CD4-positive, alpha-beta T cell treated with Interleukin-17A for 1 hour (primary cell): ENCODE data around the gene RPSA.
"Not testable (repeated sequence)": the region's sequence is repeated elsewhere in the genome, so short reads cannot be mapped to it uniquely, and the experiment has no call there.

Source experiments
- DNase-seq: peaks from one replicate; pipeline ENCODE4 v3.0.0-alpha.2; 2020

Gene RPSA

DNA sequence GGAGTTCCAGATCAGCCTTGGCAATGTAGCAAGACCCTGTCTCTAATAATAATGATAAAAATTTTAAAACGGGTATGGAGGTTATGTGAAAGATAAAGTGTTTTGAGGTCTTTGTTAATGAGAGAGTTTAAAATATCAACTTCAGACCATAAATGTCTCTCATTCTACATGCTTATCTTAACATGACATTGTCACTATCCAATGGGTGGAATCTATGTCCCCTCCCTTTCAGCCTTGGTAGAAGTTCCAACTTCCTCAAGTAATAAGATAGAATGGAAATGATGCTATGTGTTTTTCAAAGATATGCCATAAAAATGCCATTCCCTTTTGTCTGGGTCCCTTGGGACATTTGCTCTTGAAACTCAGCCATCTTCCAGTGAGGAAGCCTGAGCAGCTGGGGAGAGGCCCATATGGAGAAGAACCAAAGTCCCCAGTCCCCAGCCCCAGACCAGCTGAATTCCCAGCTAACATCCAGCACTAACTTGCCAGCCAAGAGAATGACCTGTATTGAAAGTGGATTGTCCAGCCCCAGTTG, 17.0 kb downstream of the RPSA start:
- DNase-seq: no peak

DNA sequence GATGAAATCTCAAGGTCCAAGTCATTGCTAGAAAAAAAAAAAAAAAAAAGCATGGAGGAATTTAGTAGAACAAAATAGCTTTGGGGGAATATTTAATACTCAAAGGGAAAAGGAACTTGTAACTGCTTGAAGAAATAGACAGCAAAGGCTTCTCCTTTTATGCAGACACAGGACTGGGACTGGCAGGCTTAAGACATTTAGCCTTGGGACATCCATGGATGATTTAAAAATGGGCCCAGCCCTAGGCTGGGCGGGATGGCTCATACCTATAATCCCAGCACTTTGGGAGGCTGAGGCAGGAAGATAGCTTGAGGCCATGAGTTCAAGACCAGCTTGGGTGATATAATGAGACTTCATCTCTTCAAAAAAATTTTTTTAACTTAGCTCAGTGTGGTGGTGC, 19.8 kb downstream of the RPSA start:
- DNase-seq: no peak

GRCh38 chr3:39427506-39427905, 21.0 kb downstream of the RPSA start:
- no peak for DNase-seq

GRCh38 chr3:39428745-39429201, 22.3 kb downstream of the RPSA start:
- DNase-seq: no peak

GRCh38 chr3:39429466-39429865, 22.9 kb downstream of the RPSA start:
- DNase-seq: no peak

GRCh38 chr3:39432342-39432741, 25.8 kb downstream of the RPSA start:
- no peak for DNase-seq

GRCh38 chr3:39433642-39434041, 27.1 kb downstream of the RPSA start:
- DNase-seq: no peak

DNA sequence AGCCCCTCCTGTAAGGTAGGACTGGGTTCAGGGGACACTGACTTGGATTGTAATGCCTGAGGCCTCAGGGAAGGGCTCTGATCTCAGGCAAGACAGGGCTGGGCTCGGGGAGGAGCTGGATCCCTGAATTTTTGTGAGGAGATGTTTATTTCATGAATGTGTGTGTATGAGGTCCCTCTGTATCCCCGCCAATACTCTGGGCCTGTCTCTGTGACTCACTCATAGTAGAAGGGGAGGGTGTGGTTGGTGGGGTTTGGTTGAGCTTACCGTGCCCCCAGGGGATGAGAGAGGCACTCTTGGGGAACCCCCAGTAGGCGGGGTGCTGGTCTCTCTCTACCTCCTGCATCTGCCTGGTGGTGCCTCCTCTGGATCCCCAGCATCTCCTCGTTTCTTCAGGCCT, 28.1 kb downstream of the RPSA start:
- no peak for DNase-seq

- no peak for DNase-seq
Observed at GRCh38 chr3:39435006-39435748, 28.7 kb downstream of the RPSA start.

- no peak for DNase-seq
Observed at GRCh38 chr3:39438880-39439279, 32.4 kb downstream of the RPSA start.

GRCh38 chr3:39440316-39440715, 33.8 kb downstream of the RPSA start:
- DNase-seq: no peak

- DNase-seq: no peak
Observed at GRCh38 chr3:39443530-39443929, 37.0 kb downstream of the RPSA start.

DNA sequence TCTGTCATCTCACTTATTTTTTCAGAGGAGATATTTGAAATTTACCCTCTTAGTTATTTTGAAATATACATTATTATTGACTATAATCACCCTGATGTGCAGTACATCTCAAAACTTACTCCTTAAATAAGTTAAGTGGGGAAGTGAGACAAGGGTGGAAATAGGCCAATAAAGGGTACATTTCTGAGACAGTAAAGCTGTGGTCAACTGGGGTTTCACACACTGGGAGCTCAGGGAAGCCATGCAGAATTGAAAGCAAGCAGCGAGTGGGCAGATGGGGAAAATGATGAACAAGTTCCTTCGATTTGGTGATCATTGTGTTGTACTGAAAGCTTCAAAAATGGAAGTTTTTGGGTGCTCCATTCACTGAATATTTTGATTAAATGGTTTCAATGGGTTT, 39.4 kb downstream of the RPSA start:
- DNase-seq: no peak

DNA sequence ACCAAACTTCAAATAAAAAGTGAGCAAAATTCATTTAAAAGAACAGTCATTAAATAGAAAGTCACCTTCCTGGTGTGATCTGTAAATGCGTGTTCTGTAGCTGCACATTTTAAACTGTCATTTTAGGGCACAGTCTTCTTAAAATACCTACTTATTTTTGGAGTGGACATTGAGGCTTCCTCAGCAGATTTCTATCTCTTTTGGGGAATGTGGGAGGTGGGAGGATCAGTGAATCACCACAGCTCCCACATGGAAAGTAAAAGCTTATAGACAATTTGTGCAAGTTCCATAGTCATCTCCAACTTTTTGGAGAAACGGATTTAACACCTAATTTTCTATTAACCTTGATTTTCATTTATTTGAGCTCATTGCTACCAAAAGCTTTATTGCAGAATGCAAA, 39.9 kb downstream of the RPSA start:
- DNase-seq: no peak

- DNase-seq: peak; percentile 72
Observed at GRCh38 chr3:39447637-39448483, 41.3 kb downstream of the RPSA start.

- DNase-seq: no peak
Observed at GRCh38 chr3:39448506-39449233, 42.1 kb downstream of the RPSA start.

GRCh38 chr3:39449796-39450195, 43.3 kb downstream of the RPSA start:
- DNase-seq: no peak

GRCh38 chr3:39453134-39453533, 46.6 kb downstream of the RPSA start:
- DNase-seq: no peak

GRCh38 chr3:39453872-39454271, 47.4 kb downstream of the RPSA start:
- not testable (repeated sequence) for DNase-seq

DNA sequence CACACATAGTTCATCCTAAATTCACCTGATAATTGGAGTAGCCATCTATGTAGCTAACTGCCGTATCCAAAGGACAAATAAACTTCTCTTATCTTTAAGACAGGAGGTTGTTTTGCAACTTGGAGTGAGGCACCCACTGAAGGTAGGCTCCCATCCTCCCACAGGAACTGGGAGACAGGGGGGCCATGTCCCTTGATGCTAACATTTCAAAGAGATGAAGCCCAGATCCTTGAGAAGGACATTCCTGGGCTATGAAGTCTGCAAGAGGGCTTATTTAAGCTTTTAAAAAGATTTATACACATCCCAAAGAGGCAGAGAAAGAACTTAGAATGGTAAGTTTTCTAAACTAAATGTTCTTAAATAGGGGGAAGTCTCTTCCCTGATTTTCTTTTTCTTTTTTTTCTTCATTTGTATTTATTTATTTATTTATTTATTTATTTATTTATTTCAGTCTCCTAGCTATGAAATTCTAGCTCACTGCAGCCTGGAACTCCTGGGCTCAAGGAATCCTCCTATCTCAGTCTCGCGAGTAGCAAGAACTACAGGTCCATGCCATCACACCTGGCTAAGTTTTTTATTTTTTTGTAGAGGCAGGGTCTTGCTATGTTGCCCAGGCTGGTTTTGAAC, 48.2 kb downstream of the RPSA start:
- no peak for DNase-seq

DNA sequence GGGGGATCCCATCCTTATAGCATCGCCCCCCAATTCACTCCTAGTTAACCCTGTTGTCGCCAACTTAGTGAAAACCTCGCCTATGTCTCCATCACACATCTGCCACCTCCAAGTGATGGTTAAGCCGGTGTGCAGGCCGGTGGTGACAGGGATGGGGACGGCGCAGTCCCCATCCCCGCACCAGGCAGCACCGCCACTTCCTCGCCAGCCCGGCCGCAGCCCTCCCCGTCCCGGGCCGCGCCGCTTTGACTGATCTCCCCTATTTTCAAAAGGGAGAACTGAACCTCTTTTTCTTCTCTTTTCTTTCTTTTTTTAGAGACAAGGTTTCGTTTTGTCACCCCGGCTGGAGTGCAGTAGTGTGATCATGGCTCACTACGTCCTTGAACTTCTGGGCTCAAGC, 49.6 kb downstream of the RPSA start:
- no peak for DNase-seq

DNA sequence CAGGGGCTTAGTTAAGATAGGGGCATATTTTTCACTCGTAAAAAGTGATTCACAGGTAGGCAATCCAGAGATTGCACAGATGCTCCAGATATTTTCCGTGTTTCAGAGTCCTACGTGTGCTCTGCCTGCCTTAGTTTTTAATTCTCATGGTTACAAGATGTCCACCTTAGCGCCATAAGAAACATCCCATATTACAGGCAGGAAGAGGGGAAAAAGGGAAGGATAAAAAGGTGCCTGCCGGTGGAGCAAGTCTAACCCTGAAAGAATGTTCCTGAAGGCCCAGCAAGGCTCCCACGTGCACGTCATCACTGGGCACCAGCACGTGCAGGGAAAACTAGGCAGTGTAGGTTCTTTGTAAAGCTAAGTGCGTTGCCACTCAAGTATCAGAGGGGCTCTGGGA, 50.8 kb downstream of the RPSA start:
- DNase-seq: no peak

- not testable (repeated sequence) for DNase-seq
Observed at GRCh38 chr3:39458579-39458978, 52.1 kb downstream of the RPSA start.
